CD4-positive, alpha-beta T cell treated with Interleukin-17A for 4 hours (primary cell): Measurements from ENCODE around the gene PLK5.
A peak's percentile ranks its signal among the peaks of the same experiment; 100 is the strongest.
"Not testable (repeated sequence)": the region's sequence is repeated elsewhere in the genome, so short reads cannot be mapped to it uniquely, and the experiment has no call there.

Experiments used
- DNase-seq: peaks from one replicate; pipeline ENCODE4 v3.0.0-alpha.2; 2020; ENCODE audit warnings: mixed read lengths

Gene PLK5

GRCh38 chr19:1523412-1524286 lies at the start of gene PLK5:
Gene PLK5, plus strand, starts transcription at chr19:1524077. Its CDS starts 2,920 bp downstream, at chr19:1526997.
- no peak for DNase-seq

- DNase-seq: no peak
Measured at GRCh38 chr19:1474765-1475351, 49.0 kb upstream of the PLK5 start.

- DNase-seq: no peak
Measured at GRCh38 chr19:1475751-1476437, 48.0 kb upstream of the PLK5 start.

GRCh38 chr19:1477056-1477455 lies 46.8 kb upstream of the PLK5 start:
- not testable (repeated sequence) for DNase-seq

- peak; percentile 95 for DNase-seq
Measured at GRCh38 chr19:1478934-1479707, 44.8 kb upstream of the PLK5 start, which contains the start of gene C19orf25. Gene C19orf25, minus strand, starts transcription at chr19:1479215. Its CDS starts 312 bp downstream, at chr19:1478903.

- DNase-seq: no peak
Measured at GRCh38 chr19:1481224-1481892, 42.5 kb upstream of the PLK5 start.

GRCh38 chr19:1481893-1482360 lies 42.0 kb upstream of the PLK5 start:
- DNase-seq: no peak

GRCh38 chr19:1482361-1483130 lies 41.3 kb upstream of the PLK5 start:
- no peak for DNase-seq

- DNase-seq: no peak
Measured at GRCh38 chr19:1483131-1483978, 40.5 kb upstream of the PLK5 start.

- no peak for DNase-seq
Measured at GRCh38 chr19:1483979-1484428, 39.9 kb upstream of the PLK5 start.

GRCh38 chr19:1486720-1487575 lies 36.9 kb upstream of the PLK5 start:
- no peak for DNase-seq

GRCh38 chr19:1487576-1488281 lies 36.1 kb upstream of the PLK5 start:
- no peak for DNase-seq

- DNase-seq: no peak
Measured at GRCh38 chr19:1488282-1488601, 35.6 kb upstream of the PLK5 start.

- DNase-seq: no peak
Measured at GRCh38 chr19:1489463-1490310, 34.2 kb upstream of the PLK5 start.

GRCh38 chr19:1490311-1491113 lies 33.4 kb upstream of the PLK5 start, which contains the start of gene PCSK4:
Gene PCSK4, minus strand, starts transcription at chr19:1490350. Its CDS starts 4 bp downstream, at chr19:1490346.
- DNase-seq: peak; percentile 99

- no peak for DNase-seq
Measured at GRCh38 chr19:1491114-1491848, 32.6 kb upstream of the PLK5 start, which contains the start of gene REEP6. Gene REEP6, plus strand, starts transcription at chr19:1491181. Its CDS starts 89 bp downstream, at chr19:1491270.
